Spleen (tissue), 11 donors: ENCODE measurements around the gene ITIH3. TPM values are rescaled to one million over a fixed set of nuclear protein-coding genes. Genes with fewer than 3 reads are reported as not detected.
"Not testable (repeated sequence)": the region's sequence is repeated elsewhere in the genome, so short reads cannot be mapped to it uniquely, and the experiment has no call there.

Experiments used
- DNase-seq: peaks from one replicate; pipeline ENCODE4 v3.0.0-alpha.2; 2020
- H3K27ac ChIP-seq, 8 donors: fragments of 200-600 bp; sonication (generic) in 7 of 8; 1 replicate in 4 of 8; 2 replicates in 4 of 8; pipeline versions ENCODE4 v1.5.0 to v1.8.0; 2016 to 2021; ENCODE audit warnings: inconsistent platforms in 4 of 8, mild to moderate bottlenecking in 4 of 8, moderate library complexity in 1 of 8
- H3K27me3 ChIP-seq, 7 donors: fragments of 200-600 bp; sonication (generic) in 6 of 7; replicated peaks in 1 of 7; 1 replicate in 4 of 7; 2 replicates in 3 of 7; pipeline versions ENCODE4 v1.5.0 to v1.8.0; 2016 to 2021; ENCODE audit warnings: inconsistent platforms in 3 of 7, mild to moderate bottlenecking in 1 of 7
- H3K36me3 ChIP-seq, 6 donors: fragments of 200-600 bp; sonication (generic) in 5 of 6; 1 replicate in 4 of 6; 2 replicates in 2 of 6; pipeline versions ENCODE4 v1.5.0 to v1.8.0; 2016 to 2021; ENCODE audit warnings: inconsistent platforms in 2 of 6
- H3K4me1 ChIP-seq, 6 donors: fragments of 200-600 bp; sonication (generic) in 5 of 6; 1 replicate in 3 of 6; 2 replicates in 3 of 6; pipeline versions ENCODE4 v1.5.0 to v1.8.0; 2016 to 2021; ENCODE audit warnings: inconsistent platforms in 3 of 6
- H3K4me3 ChIP-seq, 8 donors: fragments of 200-600 bp; sonication (generic) in 7 of 8; 1 replicate in 4 of 8; 2 replicates in 4 of 8; pipeline versions ENCODE4 v1.5.0 to v1.8.0; 2016 to 2021; ENCODE audit warnings: inconsistent platforms in 4 of 8, mild to moderate bottlenecking in 4 of 8, moderate library complexity in 2 of 8
- H3K9me3 ChIP-seq, 8 donors: fragments of 200-600 bp; sonication (generic) in 7 of 8; 1 replicate in 4 of 8; 2 replicates in 4 of 8; pipeline versions ENCODE4 v1.5.0 to v1.8.0; 2016 to 2021; ENCODE audit warnings: inconsistent platforms in 4 of 8
- POLR2A ChIP-seq, 3 donors: fragments of 450-650 bp; IDR thresholded peaks; one replicate each; pipeline ENCODE4 v1.5.1; 2017; ENCODE audit warnings: antibody characterized with exemption in 3 of 3, mild to moderate bottlenecking in 1 of 3
- POLR2AphosphoS5 ChIP-seq, 3 donors: sonication (generic); formaldehyde crosslinking; IDR thresholded peaks; one replicate each; pipeline ENCODE4 v1.5.1; 2017; ENCODE audit warnings: antibody characterized with exemption in 3 of 3
- WGBS, 5 donors: extraction: QIAGEN DNeasy Blood & Tissue Kit in 3 of 5; methylation state at CpG; one replicate each; pipeline versions ENCODE4 v1.1.5 to v1.1.7; 2013 to 2018; 5-methylcytosine and 5-hydroxymethylcytosine counted together
- intact Hi-C: fragments of 100-400 bp; cut with DNase I; formaldehyde crosslinking; loops from one replicate; pipeline ENCODE4 v1.15.0; 2023; ENCODE audit warnings: low total_unique reads
- polyA plus RNA-seq, 3 donors: library from polyadenylated mRNA; stranded (reverse); fragments of 200-250 nt; gene quantifications; one replicate each; pipeline ENCODE4 v1.2.1, GENCODE V29; 2013
- total RNA-seq, 7 donors: library from RNA; depleted of rRNA in 3 of 7; stranded (reverse); fragments of >200 nt in 3 of 7; fragmentation: NEBNext Ultra II Directional in 4 of 7; extraction: Animal tissue kit (Norgen Biotek cat#: 25700) in 4 of 7; gene quantifications; one replicate each; pipeline versions ENCODE4 v1.1.0 to v1.2.1, GENCODE V29; 2016 to 2021
- TF ChIP-seq, protein P1 (sequence below), 11 experiments: fragments of 200-600 bp in 7 of 11; fragments of 450-650 bp in 4 of 11; sonication (generic) in 4 of 11; IDR thresholded peaks in 8 of 11; conservative IDR thresholded peaks in 3 of 11; 1 replicate in 7 of 11; 2 replicates in 4 of 11; pipeline versions ENCODE4 v1.4.0 to v1.8.0; 2016 to 2021; ENCODE audit warnings: antibody characterized with exemption in 11 of 11, inconsistent platforms in 4 of 11, mild to moderate bottlenecking in 1 of 11
- donor health status: healthy with polysubstance abuse.
- donor health status: DM: no; HTN: no; CAD: no; lungs with moderate emphysema.
- donor health status: DM: no; HTN: no; CAD: no.
- donor health status: Bipolar disorder and iron deficiency.
- donor health status: healthy.
- donor health status: DM: no; HTN: no; CAD: no.
- donor health status: DM: yes; HTN: yes; CAD: no.

The ITIH3 gene
- total and polyA plus RNA-seq, 10 donors = 8.0 to 53.7 (median 16.5) TPM

DNA sequence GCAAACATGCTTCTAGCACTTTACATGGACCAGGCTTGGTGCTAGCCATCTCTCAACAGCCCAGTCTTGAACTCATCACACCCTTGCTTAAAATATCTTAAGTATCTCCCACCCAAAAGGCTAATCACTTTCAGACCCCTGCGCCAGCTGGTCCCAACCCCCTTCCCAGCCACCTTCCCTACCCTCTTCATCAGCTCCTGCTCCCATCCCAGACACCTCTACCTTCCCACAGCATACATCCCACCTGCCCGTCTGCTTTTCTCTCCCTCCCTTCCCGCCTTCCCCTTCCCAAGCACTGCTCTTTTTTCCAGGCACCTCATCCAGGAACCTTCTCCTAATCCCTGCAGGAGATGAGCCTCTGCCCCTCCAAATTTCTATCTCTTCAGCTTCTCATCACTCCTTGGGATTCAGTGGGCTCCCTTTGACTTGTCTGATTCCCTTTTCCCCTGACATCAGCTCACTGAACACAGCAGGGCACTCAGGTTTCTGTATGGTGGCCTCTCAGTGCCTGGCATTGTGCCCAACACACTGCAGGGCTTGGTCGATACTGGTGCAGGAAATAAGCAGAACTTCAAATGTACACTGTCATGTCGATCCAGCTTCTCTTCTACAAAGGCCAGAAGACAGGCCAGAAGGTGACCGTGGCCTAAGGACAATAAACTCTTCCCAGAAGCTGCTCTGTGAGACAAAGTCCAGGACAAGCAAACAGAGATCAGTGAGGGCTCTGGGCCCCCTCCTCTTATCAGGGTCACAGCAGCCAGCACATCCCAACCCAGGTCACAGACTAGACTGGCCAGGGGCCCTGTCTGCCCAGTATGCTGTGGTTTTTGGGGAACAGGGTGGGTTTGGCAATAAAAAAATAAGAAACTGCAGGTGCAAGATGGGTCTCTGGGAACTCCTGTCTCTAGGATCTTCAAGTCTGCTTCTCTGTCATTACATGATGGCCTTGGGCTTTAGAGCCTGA is 19.4 kb upstream of the ITIH3 start:
- Histone ChIP-seq H3K4me1 (peaks cover under 1 to 25% (median 16%) of the 10 kb centered on the region in 6 donors), H3K27me3 (no peaks in the 10 kb centered on the region), H3K27ac (peak overlapping the region in 1 of 8 donors; percentile 43), H3K36me3 (no peaks in the 10 kb centered on the region), H3K4me3 (no peak overlapping the region), H3K9me3 (no peaks in the 10 kb centered on the region)
- intact Hi-C loops = no loop called here
- DNase-seq = no peak
- TF ChIP-seq POLR2AphosphoS5 (IDR thresholded peaks at IDR 0.05) = no peak
- TF ChIP-seq, protein P1, sequence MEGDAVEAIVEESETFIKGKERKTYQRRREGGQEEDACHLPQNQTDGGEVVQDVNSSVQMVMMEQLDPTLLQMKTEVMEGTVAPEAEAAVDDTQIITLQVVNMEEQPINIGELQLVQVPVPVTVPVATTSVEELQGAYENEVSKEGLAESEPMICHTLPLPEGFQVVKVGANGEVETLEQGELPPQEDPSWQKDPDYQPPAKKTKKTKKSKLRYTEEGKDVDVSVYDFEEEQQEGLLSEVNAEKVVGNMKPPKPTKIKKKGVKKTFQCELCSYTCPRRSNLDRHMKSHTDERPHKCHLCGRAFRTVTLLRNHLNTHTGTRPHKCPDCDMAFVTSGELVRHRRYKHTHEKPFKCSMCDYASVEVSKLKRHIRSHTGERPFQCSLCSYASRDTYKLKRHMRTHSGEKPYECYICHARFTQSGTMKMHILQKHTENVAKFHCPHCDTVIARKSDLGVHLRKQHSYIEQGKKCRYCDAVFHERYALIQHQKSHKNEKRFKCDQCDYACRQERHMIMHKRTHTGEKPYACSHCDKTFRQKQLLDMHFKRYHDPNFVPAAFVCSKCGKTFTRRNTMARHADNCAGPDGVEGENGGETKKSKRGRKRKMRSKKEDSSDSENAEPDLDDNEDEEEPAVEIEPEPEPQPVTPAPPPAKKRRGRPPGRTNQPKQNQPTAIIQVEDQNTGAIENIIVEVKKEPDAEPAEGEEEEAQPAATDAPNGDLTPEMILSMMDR (IDR thresholded peaks at IDR 0.05 in 8 of 11, conservative IDR thresholded peaks at IDR 0.05 in 3 of 11) = no peak
- TF ChIP-seq POLR2A (IDR thresholded peaks at IDR 0.05) = no peak
- WGBS, 5 donors = 39 to 63% (median 53%) methylated on average over 6 of the region's 6 CpGs

DNA sequence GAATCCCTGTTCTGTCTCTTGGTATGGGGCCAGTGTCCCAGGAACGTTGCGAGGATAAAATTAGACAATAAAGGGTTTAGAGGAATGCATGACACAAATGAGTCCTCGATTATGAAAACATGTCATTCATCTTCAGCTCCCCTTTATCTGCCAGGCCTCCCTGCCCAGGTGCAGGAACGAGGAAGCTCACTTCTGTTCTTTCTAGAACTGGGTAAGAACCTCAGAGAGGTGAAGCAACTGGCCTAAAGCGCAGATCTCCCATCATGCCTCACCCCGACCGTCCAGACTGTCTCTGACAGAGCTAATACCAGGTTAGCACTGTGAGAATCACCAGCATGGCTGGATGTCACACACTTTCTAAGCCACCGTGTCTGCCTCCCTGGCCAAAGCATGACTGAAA is 18.7 kb upstream of the ITIH3 start:
- Histone ChIP-seq H3K36me3 (no peaks in the 10 kb centered on the region), H3K4me1 (peaks cover 0 to 22% (median 14%) of the 10 kb centered on the region in 6 donors), H3K27me3 (no peaks in the 10 kb centered on the region), H3K27ac (peak overlapping the region in 1 of 8 donors; percentile 43), H3K4me3 (no peak overlapping the region), H3K9me3 (no peaks in the 10 kb centered on the region)
- intact Hi-C loops = no loop called here
- TF ChIP-seq, protein P1 (IDR thresholded peaks at IDR 0.05 in 8 of 11, conservative IDR thresholded peaks at IDR 0.05 in 3 of 11) = no peak
- TF ChIP-seq POLR2A (IDR thresholded peaks at IDR 0.05) (no peak), POLR2AphosphoS5 (IDR thresholded peaks at IDR 0.05) (no peak)
- WGBS, 5 donors = 60 to 80% (median 68%) methylated on average over 8 of the region's 8 CpGs
- no peak for DNase-seq

DNA sequence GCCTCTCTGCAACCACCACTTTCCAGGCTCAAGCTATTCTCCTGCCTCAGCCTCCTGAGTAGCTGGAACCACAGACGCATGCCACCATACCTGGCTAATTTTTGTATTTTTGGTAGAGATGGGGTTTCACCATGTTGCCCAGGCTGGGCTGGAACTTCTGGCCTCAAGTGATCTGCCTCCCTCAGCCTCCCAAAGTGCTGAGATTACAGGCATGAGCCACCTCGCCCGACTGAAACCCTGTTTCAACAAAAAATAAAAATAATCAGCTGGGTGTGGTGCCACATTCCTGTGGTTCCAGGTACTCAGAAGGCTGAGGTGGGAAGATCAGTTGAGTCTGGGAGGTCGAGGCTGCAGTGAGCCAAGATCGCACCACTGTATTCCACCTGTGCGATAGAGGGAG is 18.1 kb upstream of the ITIH3 start:
- 83 to 93% (median 90%) methylated on average over 6 of the region's 6 CpGs for WGBS, 5 donors
- DNase-seq, H3K27me3 ChIP-seq, H3K4me3 ChIP-seq, intact Hi-C loops, H3K36me3 ChIP-seq, H3K9me3 ChIP-seq, H3K27ac ChIP-seq: not testable (repeated sequence)
- peaks cover 0 to 16% (median 9%) of the 10 kb centered on the region in 6 donors for H3K4me1 ChIP-seq

DNA sequence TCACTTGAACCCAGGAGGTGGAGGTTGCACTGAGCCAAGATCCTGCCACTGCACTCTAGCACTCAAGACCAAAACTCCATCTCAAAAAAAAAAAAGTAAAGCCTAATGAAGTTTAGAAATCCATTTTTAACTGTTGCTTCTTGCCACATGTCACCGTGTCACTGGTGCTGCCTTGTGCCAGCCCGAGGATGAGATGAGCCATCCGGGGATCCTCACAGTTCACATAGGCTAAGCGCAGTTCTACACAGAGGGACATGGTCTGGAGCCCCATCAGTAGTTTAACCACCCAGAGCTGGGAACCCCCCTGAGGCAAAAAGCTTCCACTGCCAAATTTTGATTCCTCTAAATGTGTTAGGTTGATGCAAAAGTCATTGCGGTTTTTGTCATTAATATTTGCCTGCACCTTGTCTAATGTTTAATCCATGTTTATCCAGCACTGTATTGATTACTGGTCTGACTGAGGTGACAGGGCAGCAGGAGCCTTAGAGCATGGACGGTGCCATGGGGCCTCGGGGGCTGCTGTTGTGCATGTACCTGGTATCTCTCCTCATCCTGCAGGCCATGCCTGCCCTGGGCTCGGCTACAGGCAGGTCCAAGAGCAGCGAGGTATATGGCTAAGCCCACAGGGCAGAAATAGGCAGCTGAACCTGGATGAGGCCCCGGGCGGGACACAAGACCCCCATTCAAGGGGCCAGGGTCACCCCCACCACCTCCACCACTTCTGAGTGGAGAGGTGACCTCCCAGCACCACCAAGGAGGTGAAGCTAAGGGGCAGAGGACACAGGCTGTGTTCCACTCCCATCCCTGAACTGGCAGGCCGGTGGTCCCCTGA is 17.3 kb upstream of the ITIH3 start, which contains the start of gene ITIH1:
ITIH1 (plus strand) TSS at position 473 of the 832 bp plus-strand sequence; CDS start at position 490, 17 bp downstream.
- WGBS, 5 donors = 85 to 93% (median 90%) methylated on average over 8 to 12 of the region's 12 CpGs
- H3K4me3 ChIP-seq = no peak within 1 kb of the TSS
- TF ChIP-seq POLR2A (IDR thresholded peaks at IDR 0.05) = no peak
- TF ChIP-seq, protein P1 (IDR thresholded peaks at IDR 0.05 in 8 of 11, conservative IDR thresholded peaks at IDR 0.05 in 3 of 11) = no peak
- DNase-seq = peak; percentile 63
- no peaks in the 10 kb centered on the region for H3K36me3 ChIP-seq
- peaks cover 0 to 13% (median 7%) of the 10 kb centered on the region in 6 donors for H3K4me1 ChIP-seq
- H3K27ac ChIP-seq = no peak within 1 kb of the TSS
- H3K27me3 ChIP-seq = no peaks in the 10 kb centered on the region
- H3K9me3 ChIP-seq = no peaks in the 10 kb centered on the region
- intact Hi-C loops = no loop called here
